GM04504 (cell line): ENCODE data around the gene DEFB129.
"Not testable (repeated sequence)": the region's sequence is repeated elsewhere in the genome, so short reads cannot be mapped to it uniquely, and the experiment has no call there.

Experiments
- DNase-seq: peaks from one replicate; pipeline ENCODE4 v3.0.0-alpha.2; 2012; ENCODE audit warnings: low read depth

DEFB129 gene

GRCh38 chr20:253447-253846, 26.4 kb downstream of the DEFB129 start:
- DNase-seq: not testable (repeated sequence)

- no peak for DNase-seq
These were observed 30.4 kb downstream of the DEFB129 start, which contains the start of gene DEFB132 for GRCh38 chr20:257419-257818. Gene DEFB132 (plus strand): TSS chr20:257724. CDS start chr20:257779, 55 bp downstream.

GRCh38 chr20:258269-258858, 31.3 kb downstream of the DEFB129 start:
- no peak for DNase-seq

GRCh38 chr20:258963-259362, 31.9 kb downstream of the DEFB129 start:
- no peak for DNase-seq

GRCh38 chr20:259981-260380, 32.9 kb downstream of the DEFB129 start:
- DNase-seq: no peak

GRCh38 chr20:263701-264100, 36.6 kb downstream of the DEFB129 start:
- no peak for DNase-seq

GRCh38 chr20:266596-267562, 39.8 kb downstream of the DEFB129 start:
- DNase-seq: peak; percentile 24

- DNase-seq: no peak
These were observed 43.5 kb downstream of the DEFB129 start for GRCh38 chr20:270517-270916.

GRCh38 chr20:271069-271468, 44.0 kb downstream of the DEFB129 start:
- no peak for DNase-seq

GRCh38 chr20:271528-271927, 44.5 kb downstream of the DEFB129 start:
- no peak for DNase-seq

GRCh38 chr20:272718-273117, 45.7 kb downstream of the DEFB129 start:
- DNase-seq: no peak

- no peak for DNase-seq
These were observed 46.8 kb downstream of the DEFB129 start for GRCh38 chr20:273884-274283.

GRCh38 chr20:275791-276190, 48.7 kb downstream of the DEFB129 start:
- DNase-seq: no peak

- no peak for DNase-seq
These were observed 49.8 kb downstream of the DEFB129 start for GRCh38 chr20:276620-277495.

GRCh38 chr20:277496-277781, 50.4 kb downstream of the DEFB129 start:
- DNase-seq: no peak

- DNase-seq: no peak
These were observed 51.1 kb downstream of the DEFB129 start for GRCh38 chr20:278181-278580.

GRCh38 chr20:278607-279571, 51.8 kb downstream of the DEFB129 start:
- DNase-seq: no peak
